ENCODE measurements around the gene GLI1. TPM values are rescaled to one million over a fixed set of nuclear protein-coding genes. Genes with fewer than 3 reads are reported as not detected.
A peak's percentile ranks its signal among the peaks of the same experiment; 100 is the strongest.
"Not testable (repeated sequence)": the region's sequence is repeated elsewhere in the genome, so short reads cannot be mapped to it uniquely, and the experiment has no call there.

The GLI1 gene
- total RNA-seq, 1 donor from 2014 or later, result 5.8 TPM

- Histone ChIP-seq H3K79me2 (ENCODE audit: insufficient read depth, low read length) (peaks cover 38% of the 10 kb centered on the region), H3K36me3 (ENCODE audit: insufficient read depth, low read length) (peaks cover 59% of the 10 kb centered on the region), H3K27ac (ENCODE audit: low read depth, low read length) (no peak overlapping the region), H3K4me3 (ENCODE audit: insufficient read depth, low read depth, low read length) (no peak overlapping the region), H2AFZ (ENCODE audit: low read depth, low read length) (no peak overlapping the region), H3K9me3 (ENCODE audit: insufficient read depth, low read depth, low read length) (no peaks in the 10 kb centered on the region), H3K4me1 (ENCODE audit: insufficient read depth, low read length) (peaks cover 25% of the 10 kb centered on the region), H3K9ac (ENCODE audit: low read length) (no peak overlapping the region), H3K4me2 (ENCODE audit: low read length) (no peak overlapping the region), H3K27me3 (ENCODE audit: insufficient read depth, low read length) (no peaks in the 10 kb centered on the region), H4K20me1 (ENCODE audit: insufficient read depth, low read length) (peaks cover 82% of the 10 kb centered on the region)
- Mint-ChIP-seq H3K4me3 (ENCODE audit: unreplicated experiment) (peak overlapping the region; percentile 31), H3K9me3 (ENCODE audit: unreplicated experiment) (no peaks in the 10 kb centered on the region), H3K4me1 (ENCODE audit: low read depth, unreplicated experiment) (peaks cover 33% of the 10 kb centered on the region), H3K27ac (ENCODE audit: unreplicated experiment) (peak overlapping the region; percentile 14), H3K36me3 (ENCODE audit: low read depth, unreplicated experiment) (peaks cover 47% of the 10 kb centered on the region), H3K27me3 (ENCODE audit: low read depth, unreplicated experiment) (no peaks in the 10 kb centered on the region)
- no peak for TF ChIP-seq EZH2 (IDR thresholded peaks at IDR 0.05; ENCODE audit: insufficient read depth, low read length)
- TF ChIP-seq CTCF (IDR thresholded peaks at IDR 0.05; ENCODE audit: insufficient read depth, low read depth, low read length), result no peak
- no peak for DNase-seq (ENCODE audit: low read depth)
- FAIRE-seq, result no peak
Measured at GRCh38 chr12:57515934-57516541, 56.5 kb downstream of the GLI1 start.

GRCh38 chr12:57516617-57517153 lies 57.1 kb downstream of the GLI1 start:
- Histone ChIP-seq H3K4me3 (ENCODE audit: insufficient read depth, low read depth, low read length) (no peak overlapping the region), H3K36me3 (ENCODE audit: insufficient read depth, low read length) (peaks cover 54% of the 10 kb centered on the region), H3K79me2 (ENCODE audit: insufficient read depth, low read length) (peaks cover 38% of the 10 kb centered on the region), H3K4me1 (ENCODE audit: insufficient read depth, low read length) (peaks cover 31% of the 10 kb centered on the region), H3K27ac (ENCODE audit: low read depth, low read length) (no peak overlapping the region), H2AFZ (ENCODE audit: low read depth, low read length) (no peak overlapping the region), H3K9me3 (ENCODE audit: insufficient read depth, low read depth, low read length) (no peaks in the 10 kb centered on the region), H3K4me2 (ENCODE audit: low read length) (no peak overlapping the region), H3K27me3 (ENCODE audit: insufficient read depth, low read length) (no peaks in the 10 kb centered on the region), H4K20me1 (ENCODE audit: insufficient read depth, low read length) (peaks cover 78% of the 10 kb centered on the region), H3K9ac (ENCODE audit: low read length) (peak overlapping the region; percentile 24)
- H3K36me3 Mint-ChIP-seq (ENCODE audit: low read depth, unreplicated experiment), result peaks cover 48% of the 10 kb centered on the region
- H3K27me3 Mint-ChIP-seq (ENCODE audit: low read depth, unreplicated experiment), result no peaks in the 10 kb centered on the region
- peaks cover 36% of the 10 kb centered on the region for H3K4me1 Mint-ChIP-seq (ENCODE audit: low read depth, unreplicated experiment)
- H3K4me3 Mint-ChIP-seq (ENCODE audit: unreplicated experiment), result peak overlapping the region; percentile 46
- TF ChIP-seq EZH2 (IDR thresholded peaks at IDR 0.05; ENCODE audit: insufficient read depth, low read length) (no peak), CTCF (IDR thresholded peaks at IDR 0.05; ENCODE audit: insufficient read depth, low read depth, low read length) (no peak)
- no peaks in the 10 kb centered on the region for H3K9me3 Mint-ChIP-seq (ENCODE audit: unreplicated experiment)
- peak overlapping the region; percentile 80 for H3K27ac Mint-ChIP-seq (ENCODE audit: unreplicated experiment)
- FAIRE-seq (no peak), DNase-seq (ENCODE audit: low read depth) (no peak)

GRCh38 chr12:57517187-57517586 lies 57.6 kb downstream of the GLI1 start:
- Histone ChIP-seq H3K4me2 (ENCODE audit: low read length) (peak overlapping the region; percentile 94), H3K79me2 (ENCODE audit: insufficient read depth, low read length) (peaks cover 38% of the 10 kb centered on the region), H2AFZ (ENCODE audit: low read depth, low read length) (no peak overlapping the region), H3K27ac (ENCODE audit: low read depth, low read length) (no peak overlapping the region), H3K27me3 (ENCODE audit: insufficient read depth, low read length) (no peaks in the 10 kb centered on the region), H4K20me1 (ENCODE audit: insufficient read depth, low read length) (peaks cover 73% of the 10 kb centered on the region), H3K9ac (ENCODE audit: low read length) (peak overlapping the region; percentile 24), H3K36me3 (ENCODE audit: insufficient read depth, low read length) (peaks cover 50% of the 10 kb centered on the region), H3K9me3 (ENCODE audit: insufficient read depth, low read depth, low read length) (no peaks in the 10 kb centered on the region), H3K4me3 (ENCODE audit: insufficient read depth, low read depth, low read length) (no peak overlapping the region), H3K4me1 (ENCODE audit: insufficient read depth, low read length) (peaks cover 36% of the 10 kb centered on the region)
- FAIRE-seq (no peak), DNase-seq (ENCODE audit: low read depth) (peak; percentile 44)
- peaks cover 46% of the 10 kb centered on the region for H3K36me3 Mint-ChIP-seq (ENCODE audit: low read depth, unreplicated experiment)
- H3K4me3 Mint-ChIP-seq (ENCODE audit: unreplicated experiment), result peak overlapping the region; percentile 91
- peaks cover 41% of the 10 kb centered on the region for H3K4me1 Mint-ChIP-seq (ENCODE audit: low read depth, unreplicated experiment)
- H3K27me3 Mint-ChIP-seq (ENCODE audit: low read depth, unreplicated experiment), result no peaks in the 10 kb centered on the region
- H3K9me3 Mint-ChIP-seq (ENCODE audit: unreplicated experiment), result no peaks in the 10 kb centered on the region
- H3K27ac Mint-ChIP-seq (ENCODE audit: unreplicated experiment), result peak overlapping the region; percentile 80
- TF ChIP-seq EZH2 (IDR thresholded peaks at IDR 0.05; ENCODE audit: insufficient read depth, low read length), result no peak
- TF ChIP-seq CTCF (IDR thresholded peaks at IDR 0.05; ENCODE audit: insufficient read depth, low read depth, low read length), result no peak

- Histone ChIP-seq H4K20me1 (ENCODE audit: insufficient read depth, low read length) (peaks cover 68% of the 10 kb centered on the region), H3K4me3 (ENCODE audit: insufficient read depth, low read depth, low read length) (peak overlapping the region; percentile 97), H3K36me3 (ENCODE audit: insufficient read depth, low read length) (peaks cover 45% of the 10 kb centered on the region), H3K4me2 (ENCODE audit: low read length) (peak overlapping the region; percentile 94), H3K79me2 (ENCODE audit: insufficient read depth, low read length) (peaks cover 38% of the 10 kb centered on the region), H3K9ac (ENCODE audit: low read length) (peak overlapping the region; percentile 99), H3K4me1 (ENCODE audit: insufficient read depth, low read length) (peaks cover 37% of the 10 kb centered on the region)
- peak overlapping the region; percentile 54 for H3K27ac Mint-ChIP-seq (ENCODE audit: unreplicated experiment)
- H3K36me3 Mint-ChIP-seq (ENCODE audit: low read depth, unreplicated experiment), result peaks cover 42% of the 10 kb centered on the region
- not testable (repeated sequence) for H3K27ac ChIP-seq (ENCODE audit: low read depth, low read length); H3K27me3 Mint-ChIP-seq (ENCODE audit: low read depth, unreplicated experiment); H3K27me3 ChIP-seq (ENCODE audit: insufficient read depth, low read length); H3K9me3 Mint-ChIP-seq (ENCODE audit: unreplicated experiment); H3K9me3 ChIP-seq (ENCODE audit: insufficient read depth, low read depth, low read length); DNase-seq (ENCODE audit: low read depth); FAIRE-seq; H2AFZ ChIP-seq (ENCODE audit: low read depth, low read length)
- H3K4me1 Mint-ChIP-seq (ENCODE audit: low read depth, unreplicated experiment), result peaks cover 41% of the 10 kb centered on the region
- H3K4me3 Mint-ChIP-seq (ENCODE audit: unreplicated experiment), result peak overlapping the region; percentile 91
Measured at GRCh38 chr12:57517718-57518117, 58.1 kb downstream of the GLI1 start.

All from astrocyte (in vitro differentiated cells and primary cell).